NCI-H446 (cell line): Measurements from ENCODE around the gene UNC13D.
"Not testable (repeated sequence)": the region's sequence is repeated elsewhere in the genome, so short reads cannot be mapped to it uniquely, and the experiment has no call there.

Experiments used
- DNase-seq, 2 experiments: peaks; one replicate each; lab custom pipeline; 2025; lab: John Stamatoyannopoulos, UW

The UNC13D gene

DNA sequence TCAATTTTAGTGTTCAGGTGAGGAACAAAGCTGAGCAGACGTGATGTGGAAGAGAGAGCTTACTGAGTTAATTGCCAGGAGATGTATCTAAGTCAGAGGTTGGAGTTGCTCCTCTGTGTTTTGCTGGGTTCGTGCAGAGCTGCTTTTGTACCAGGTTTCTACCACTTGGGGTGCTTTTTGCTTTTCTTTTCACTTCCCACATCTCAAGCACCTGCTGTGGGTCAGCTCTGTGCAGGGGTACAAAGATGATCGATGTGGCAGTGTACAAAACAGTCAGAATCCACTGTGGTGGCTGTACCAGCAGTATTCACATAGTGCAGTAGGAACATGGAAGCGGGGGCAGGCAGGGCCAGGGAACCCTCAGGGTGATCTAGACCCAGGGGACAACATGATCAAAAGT lies 44.8 kb downstream of the UNC13D start:
- DNase-seq = no peak

DNA sequence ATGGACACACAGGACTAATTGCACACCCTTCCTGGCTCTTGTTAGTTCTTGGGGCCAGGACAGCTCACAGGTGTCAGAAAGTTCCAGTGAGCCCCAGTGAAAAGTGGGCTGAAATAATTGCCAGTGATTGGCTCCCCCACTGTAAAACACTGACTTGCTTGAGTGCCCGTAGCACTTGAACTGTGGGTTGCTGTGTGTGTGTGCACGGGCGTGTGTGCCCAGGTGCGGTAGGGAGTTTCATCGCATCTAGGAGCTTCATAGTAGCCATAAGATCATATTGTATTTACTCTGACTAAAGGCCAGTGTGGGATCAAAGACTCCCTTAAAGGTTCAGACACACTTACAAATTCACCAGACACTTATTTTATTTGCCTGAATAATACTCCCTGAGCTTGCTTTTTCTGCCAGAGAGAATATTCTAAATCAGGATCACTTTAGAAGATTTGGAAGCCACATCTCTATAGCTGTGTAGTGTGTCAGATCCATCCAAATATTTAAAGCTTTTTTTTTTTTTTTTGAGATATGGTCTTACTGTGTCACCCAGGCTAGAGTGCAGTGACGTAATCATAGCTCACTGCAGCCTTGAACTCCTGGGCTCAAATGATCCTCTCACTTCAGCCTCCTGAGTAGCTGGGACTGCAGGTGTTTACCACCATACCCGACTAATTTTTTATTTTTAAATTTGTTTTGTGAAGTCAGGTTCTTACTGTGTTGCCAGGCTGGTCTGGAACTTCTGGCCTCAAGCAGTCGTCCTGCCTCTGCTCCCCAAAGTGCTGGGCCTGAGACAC lies 48.2 kb downstream of the UNC13D start:
- DNase-seq = no peak

DNA sequence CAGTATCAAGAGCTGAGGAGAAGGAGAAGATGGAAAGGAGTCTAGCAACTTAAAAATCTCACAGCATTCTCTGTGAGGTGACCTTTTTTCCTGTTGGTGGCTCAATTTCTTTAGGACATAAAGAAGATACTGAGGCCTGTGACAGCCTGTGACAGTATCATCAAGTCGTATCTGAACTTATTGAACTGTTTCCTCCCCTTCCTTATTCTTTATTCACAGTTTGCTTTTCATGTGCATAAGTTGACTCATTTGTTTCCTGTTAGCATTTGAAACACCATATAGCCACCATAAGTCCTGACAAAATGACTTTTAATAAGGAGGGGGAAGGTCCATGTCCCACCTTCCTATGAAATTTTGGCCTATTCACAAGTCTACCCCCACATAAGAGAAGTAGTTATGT lies 50.7 kb downstream of the UNC13D start:
- DNase-seq = no peak

DNA sequence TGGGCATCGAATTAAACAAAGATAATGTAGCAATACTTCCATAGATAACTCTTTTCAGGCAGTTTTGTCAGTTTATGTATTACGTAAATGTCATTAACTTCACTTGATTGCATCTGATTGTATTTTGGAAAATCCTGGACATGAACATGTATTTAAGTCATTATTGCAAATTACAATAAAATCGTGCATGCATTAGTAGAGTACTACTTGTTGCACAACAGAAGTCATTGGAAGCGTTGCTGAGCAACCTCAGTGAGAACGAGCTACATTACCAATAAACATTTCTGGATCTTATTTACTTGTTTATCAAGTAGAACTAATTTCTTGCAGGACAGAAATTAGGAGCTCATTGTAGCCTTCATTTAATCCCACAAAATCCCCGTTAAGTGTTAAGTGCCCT lies 53.0 kb downstream of the UNC13D start:
- DNase-seq = no peak

DNA sequence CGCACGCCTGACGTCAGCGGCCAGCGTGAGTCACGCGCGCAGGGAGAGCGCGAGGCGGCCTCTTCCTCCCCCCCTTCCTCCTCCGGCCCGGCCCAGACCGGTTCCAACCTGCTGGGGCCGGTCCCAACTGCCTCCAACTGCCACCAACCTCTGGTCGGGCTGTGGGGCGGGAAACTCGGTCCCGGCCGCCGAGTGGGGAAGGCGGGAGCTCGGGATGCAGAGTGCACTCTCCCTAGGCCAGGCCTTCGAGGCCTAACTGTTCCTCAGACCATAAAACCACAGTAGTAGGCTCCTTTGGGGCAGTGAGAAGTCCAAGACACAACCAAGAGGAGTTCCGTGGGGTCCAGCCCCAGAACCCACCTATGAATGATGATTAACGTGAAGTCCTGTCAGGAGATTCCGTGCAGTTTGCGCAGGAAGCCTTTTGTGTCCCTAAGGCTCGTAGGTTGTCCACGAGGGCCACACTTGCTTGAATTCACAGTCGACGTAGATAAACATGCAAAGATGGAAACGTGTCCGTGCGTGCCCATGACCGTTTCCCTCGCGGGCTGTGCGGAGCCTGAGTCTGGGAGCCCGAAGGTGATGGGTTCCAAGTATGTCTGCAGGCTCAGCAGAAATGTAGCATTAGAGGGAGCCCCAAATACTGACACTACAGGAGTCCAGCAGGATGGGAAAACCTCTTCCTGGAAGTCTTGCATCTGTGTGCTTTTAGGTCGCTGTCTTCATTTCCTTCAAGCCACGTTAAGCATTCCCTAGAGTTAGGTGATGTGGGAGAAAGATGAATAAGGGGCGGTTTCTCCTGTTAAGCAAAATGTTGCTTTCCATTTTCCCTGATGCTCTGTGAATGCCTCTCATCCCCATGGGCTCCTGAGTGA lies 59.0 kb downstream of the UNC13D start:
- DNase-seq = peak; percentile 94 to 95

DNA sequence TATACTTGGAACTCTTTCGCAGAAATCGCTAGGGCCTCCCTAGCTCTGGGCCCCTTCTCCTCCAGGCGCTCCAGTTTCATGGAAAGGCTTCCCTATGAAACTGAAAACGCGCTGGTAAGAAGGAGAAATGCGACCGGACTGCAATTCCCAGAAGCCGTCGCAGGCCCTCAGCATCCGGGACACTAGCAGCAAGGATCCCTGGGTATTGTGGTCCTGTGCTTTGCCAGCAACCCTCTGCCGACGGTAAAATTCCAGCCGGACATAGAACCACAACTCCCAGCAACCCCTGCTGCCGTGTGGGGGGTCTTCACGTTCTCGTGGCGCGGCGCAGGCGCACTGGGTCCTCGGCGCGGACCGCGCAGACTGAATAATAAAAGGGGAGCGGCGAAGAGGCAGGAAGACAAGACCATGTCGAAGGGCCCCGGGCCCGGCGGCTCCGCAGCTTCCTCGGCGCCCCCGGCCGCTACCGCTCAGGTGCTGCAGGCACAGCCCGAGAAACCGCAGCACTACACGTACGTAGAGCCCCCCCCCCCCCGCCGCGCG lies 59.7 kb downstream of the UNC13D start, which contains the start of gene UNK:
Gene UNK (plus strand): TSS at position 334 of the 543 bp plus-strand sequence. CDS start 75 bp downstream, at position 409.
- DNase-seq = peak; percentile 98 to 99

DNA sequence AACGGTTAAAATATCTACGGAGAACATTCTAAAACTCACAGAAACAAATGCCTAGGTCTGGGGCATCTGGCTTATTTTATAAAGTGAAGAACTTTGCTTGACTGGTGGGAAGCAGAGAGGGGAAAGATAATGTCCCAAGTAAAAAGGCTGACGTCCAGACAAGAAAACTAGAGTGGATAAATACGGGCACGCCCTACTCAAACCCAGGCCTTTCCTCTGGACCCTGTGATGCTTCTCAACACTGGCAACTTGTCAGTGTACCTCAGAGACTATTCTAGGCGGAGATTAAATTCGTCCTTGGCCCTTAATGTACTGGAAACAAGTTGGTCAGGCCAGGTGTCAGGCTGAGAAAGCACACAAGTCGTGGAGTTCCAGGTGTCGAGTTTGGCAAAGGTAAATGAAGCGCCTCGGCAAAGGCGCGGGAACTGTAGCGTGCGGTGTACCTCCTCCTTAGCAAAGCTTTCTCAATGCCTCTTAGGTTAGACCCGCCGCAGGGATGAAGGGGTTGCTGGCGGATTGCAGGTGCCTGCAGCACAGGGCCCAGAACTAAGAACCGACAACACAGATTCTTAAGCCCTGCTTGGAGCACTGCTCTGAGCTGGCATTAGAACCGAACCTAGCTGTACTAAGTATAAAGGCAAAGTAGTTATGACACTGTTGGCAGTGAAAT lies 60.3 kb downstream of the UNC13D start:
- no peak for DNase-seq

DNA sequence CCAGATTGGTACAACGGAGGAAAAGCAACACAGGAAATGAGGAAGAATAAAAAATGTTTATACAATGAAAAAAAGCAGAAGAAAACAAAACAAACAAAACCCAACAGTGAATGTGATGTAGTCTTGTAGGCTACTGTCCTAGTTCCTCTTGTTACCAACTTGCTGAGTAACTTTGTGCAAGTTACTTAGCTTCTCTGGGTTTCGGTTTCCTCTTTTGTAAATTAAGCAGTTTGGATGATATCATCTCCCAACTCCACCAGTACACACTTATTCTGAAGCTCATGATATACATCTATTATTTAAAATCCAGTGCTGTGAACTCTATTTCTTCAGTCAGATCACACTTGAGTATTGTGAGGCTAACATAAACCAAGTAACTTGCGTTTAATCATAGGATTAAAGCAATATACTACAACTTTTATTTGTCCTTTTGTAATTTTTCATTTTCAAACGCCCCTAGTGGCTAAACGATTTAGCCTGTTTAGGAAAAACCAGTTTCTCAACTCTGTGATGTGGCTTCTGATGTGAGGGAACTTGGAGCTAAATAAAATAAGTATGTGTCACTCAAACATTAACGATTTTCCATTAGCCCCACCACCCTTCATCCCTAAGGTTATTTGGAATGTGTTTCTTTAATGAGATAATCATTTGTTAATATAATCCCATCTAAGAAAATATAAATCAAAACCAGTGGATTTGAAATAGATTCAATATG lies 61.0 kb downstream of the UNC13D start:
- DNase-seq = peak; percentile 38 to 57

DNA sequence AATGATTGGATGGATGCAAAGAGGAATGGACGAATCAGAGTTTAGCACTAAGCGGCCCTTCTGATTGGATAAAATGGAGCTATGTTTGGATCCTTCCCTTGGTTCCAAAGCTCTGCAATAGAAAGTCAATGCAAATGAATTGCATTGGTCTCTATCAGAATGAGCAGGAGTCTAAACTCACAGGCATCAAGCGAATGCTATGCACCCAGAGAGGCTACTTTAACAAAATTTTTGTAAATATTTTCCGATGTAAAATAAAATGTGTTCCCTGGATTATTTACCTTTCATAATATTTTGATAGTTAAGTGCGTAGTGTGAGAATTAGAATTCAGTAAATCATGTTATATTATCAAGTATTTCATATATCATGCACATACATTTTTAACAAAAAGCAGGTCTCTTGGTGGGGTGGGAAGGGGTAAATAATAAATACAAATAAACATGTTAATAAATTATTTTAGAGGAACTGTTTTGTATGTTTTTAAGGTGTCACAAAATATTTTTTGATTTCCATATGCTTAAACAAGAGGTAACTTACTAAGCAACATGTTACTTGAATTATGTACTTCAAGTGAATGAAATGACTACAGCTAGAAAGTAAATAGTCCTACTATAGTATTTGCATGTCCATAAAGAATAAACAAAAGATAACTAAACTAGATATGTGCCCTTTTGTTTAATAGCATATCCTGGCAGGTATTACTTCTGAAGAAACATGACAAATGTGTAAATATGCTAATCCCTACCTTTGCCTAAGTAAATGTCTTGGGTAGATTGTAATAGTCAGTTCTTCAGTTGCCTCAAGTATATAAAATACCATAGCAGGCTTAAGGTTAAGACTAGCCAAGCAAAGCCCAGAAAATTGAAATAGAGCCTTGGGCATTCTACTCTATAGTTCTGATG lies 64.0 kb downstream of the UNC13D start:
- DNase-seq = no peak

DNA sequence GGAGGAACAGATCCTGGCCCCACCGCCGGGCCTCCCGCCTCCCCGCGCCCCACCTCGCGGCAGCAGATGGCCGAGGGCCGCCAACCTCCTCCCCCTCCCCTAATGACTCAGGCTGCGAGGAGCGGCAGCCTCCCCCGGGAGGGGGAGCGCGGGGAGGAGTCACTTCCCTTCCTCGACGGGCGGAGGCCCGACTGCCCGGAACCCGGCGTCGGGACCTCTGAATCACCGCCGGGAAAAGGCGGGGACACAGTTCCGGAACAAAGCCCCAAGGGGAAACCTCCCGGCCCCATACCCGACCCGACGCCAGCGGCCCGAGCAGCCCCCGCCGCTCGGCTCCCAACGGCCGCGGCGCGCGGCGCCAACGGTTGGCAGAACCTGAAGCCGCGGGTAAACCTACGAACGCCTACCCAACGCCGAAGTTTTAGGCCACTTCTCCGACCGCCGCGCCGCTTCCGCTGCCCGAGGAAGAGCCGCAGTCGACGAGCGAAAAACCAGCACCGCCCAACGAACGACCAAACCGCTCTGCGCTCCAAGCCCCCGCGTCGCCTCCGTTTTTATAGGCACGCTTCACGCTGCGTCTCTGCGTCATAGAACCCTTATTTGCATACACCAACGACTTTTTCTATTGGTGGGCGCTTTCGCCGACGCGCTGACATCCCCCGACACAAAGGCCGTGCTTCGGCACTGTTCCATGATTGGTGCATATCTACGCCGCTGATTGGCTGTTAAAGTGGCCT lies 64.8 kb downstream of the UNC13D start:
- peak; percentile 100 for DNase-seq

DNA sequence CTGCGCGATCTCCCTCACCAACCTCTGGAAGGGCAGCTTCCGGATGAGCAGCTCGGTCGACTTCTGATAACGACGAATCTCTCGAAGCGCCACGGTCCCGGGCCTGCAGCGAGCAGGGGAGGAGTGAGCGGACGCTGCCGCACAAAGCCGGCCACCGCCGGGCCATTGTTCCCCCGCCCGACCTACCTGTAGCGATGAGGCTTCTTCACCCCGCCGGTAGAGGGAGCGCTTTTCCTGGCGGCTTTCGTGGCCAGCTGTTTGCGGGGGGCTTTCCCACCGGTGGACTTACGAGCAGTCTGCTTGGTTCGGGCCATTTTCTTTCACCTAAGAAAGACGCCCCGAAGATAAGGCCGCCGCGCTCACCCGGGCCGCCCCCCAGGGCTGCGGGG lies 65.3 kb downstream of the UNC13D start:
- DNase-seq = peak in 1 of 2 experiments; percentile 57

DNA sequence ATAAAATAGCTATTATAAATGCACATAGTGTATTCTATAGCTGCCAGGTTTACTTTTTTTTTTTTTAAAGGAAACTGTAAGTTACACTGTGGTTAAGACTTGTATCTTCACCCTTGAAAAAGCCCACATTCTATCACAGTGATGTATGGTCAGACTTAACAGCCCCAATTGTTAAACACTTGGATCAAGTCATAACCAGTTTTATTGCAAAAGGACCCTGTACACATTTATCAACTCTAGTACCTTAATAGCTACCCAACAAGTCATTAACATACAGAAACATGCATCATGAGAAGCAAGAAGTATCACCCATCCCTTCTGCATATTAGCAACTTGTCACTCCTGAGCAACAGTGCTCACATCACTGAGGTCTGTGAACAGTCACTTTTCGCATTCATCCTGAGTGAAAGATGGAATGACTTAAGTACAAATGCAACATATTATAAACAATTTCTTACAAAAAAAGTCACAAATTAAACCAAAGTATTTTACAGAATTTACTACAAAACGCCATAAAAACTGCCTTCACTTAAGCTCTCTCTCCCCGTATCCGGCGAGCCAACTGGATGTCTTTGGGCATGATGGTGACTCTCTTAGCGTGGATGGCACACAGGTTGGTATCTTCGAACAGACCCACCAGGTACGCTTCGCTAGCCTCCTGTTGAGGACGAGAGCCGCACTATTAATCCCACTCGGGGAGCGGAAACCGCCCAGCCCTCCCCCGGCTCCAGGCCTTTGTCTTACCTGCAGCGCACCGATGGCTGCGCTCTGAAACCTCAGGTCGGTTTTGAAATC lies 65.9 kb downstream of the UNC13D start:
- not testable (repeated sequence) for DNase-seq

DNA sequence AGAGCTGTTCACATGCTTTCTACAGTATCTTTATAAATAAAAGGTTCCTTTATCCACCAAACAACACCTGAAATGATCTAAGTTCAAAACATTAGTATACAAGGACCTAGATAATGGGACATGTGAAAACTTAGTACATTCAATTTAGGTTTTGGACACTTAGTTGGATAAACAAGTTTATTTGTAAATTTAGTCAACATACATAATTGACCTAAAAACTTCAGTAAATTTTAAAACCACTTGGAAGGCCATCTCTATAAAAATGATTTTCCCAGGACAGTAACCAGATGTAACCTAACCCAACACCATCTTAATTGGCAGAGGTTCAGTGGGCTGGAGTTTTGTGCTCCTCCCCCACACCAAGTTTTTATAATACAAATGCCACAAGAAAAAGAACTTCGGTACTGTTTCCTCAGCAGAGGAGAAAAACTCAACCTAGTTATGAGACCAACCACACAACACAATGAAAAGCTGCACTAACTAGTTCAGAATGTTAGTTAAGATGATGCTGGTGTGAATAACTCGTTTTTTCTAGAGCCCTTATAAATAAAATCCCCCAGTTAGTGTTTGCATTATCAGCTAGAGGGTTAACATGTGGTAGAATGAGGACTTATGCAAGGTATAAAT lies 66.8 kb downstream of the UNC13D start:
- DNase-seq = no peak
